ENCODE results near the gene PDE5A. TPM values are rescaled to one million over a fixed set of nuclear protein-coding genes. Genes with fewer than 3 reads are reported as not detected.

Gene PDE5A
- total RNA-seq, 6 experiments from 2014 or later: 0.56 to 2.4 (median 0.91) TPM

- DNase-seq (no peak), ATAC-seq (no peak)
- no peak overlapping the region for H3K4me3 ChIP-seq
- intact Hi-C loops (cut with DNase I): no loop called here
- H3K27ac ChIP-seq: no peak overlapping the region
- no peaks in the 10 kb centered on the region for H3K9me3 ChIP-seq
- H3K4me1 ChIP-seq: no peaks in the 10 kb centered on the region
- H3K27me3 ChIP-seq: no peaks in the 10 kb centered on the region
- TF ChIP-seq CTCF (IDR thresholded peaks at IDR 0.05): no peak
- H3K36me3 ChIP-seq: no peaks in the 10 kb centered on the region
These were observed 39.4 kb downstream of the PDE5A start for GRCh38 chr4:119589165-119589564.

- no peaks in the 10 kb centered on the region for H3K4me1 ChIP-seq
- intact Hi-C loops (cut with DNase I): no loop called here
- no peaks in the 10 kb centered on the region for H3K9me3 ChIP-seq
- no peak for DNase-seq
- no peaks in the 10 kb centered on the region for H3K36me3 ChIP-seq
- ATAC-seq: no peak
- no peak for TF ChIP-seq CTCF (IDR thresholded peaks at IDR 0.05)
- TF ChIP-seq POLR2A (IDR thresholded peaks at IDR 0.05): no peak
- 88% methylated on average over 2 of the region's 3 CpGs for WGBS (ENCODE audit: insufficient coverage, low coverage, low lambda C conversion rate, missing lambda C conversion rate)
- no peak overlapping the region for H3K27ac ChIP-seq
- H3K4me3 ChIP-seq: no peak overlapping the region
- no peaks in the 10 kb centered on the region for H3K27me3 ChIP-seq
These were observed 40.8 kb downstream of the PDE5A start for GRCh38 chr4:119587796-119588195.

GRCh38 chr4:119585771-119586170 lies 42.8 kb downstream of the PDE5A start:
- H3K4me3 ChIP-seq: no peak overlapping the region
- ATAC-seq: no peak
- H3K4me1 ChIP-seq: no peaks in the 10 kb centered on the region
- intact Hi-C loops (cut with DNase I): no loop called here
- no peaks in the 10 kb centered on the region for H3K9me3 ChIP-seq
- no peak overlapping the region for H3K27ac ChIP-seq
- no peaks in the 10 kb centered on the region for H3K27me3 ChIP-seq
- 66% methylated on average over 4 of the region's 6 CpGs for WGBS (ENCODE audit: insufficient coverage, low coverage, low lambda C conversion rate, missing lambda C conversion rate)
- H3K36me3 ChIP-seq: no peaks in the 10 kb centered on the region
- no peak for DNase-seq
- no peak for TF ChIP-seq POLR2A (IDR thresholded peaks at IDR 0.05)
- TF ChIP-seq CTCF (IDR thresholded peaks at IDR 0.05): no peak

- DNase-seq (no peak), ATAC-seq (no peak)
- 93% methylated on average over 3 of the region's 3 CpGs for WGBS (ENCODE audit: insufficient coverage, low coverage, low lambda C conversion rate, missing lambda C conversion rate)
- Histone ChIP-seq H3K36me3 (no peaks in the 10 kb centered on the region), H3K4me1 (no peaks in the 10 kb centered on the region), H3K27me3 (no peaks in the 10 kb centered on the region), H3K9me3 (no peaks in the 10 kb centered on the region), H3K27ac (no peak overlapping the region), H3K4me3 (no peak overlapping the region)
- intact Hi-C loops (cut with DNase I): no loop called here
- TF ChIP-seq CTCF (IDR thresholded peaks at IDR 0.05) (no peak), POLR2A (IDR thresholded peaks at IDR 0.05) (no peak)
These were observed 47.3 kb downstream of the PDE5A start for GRCh38 chr4:119581190-119581873.

DNA sequence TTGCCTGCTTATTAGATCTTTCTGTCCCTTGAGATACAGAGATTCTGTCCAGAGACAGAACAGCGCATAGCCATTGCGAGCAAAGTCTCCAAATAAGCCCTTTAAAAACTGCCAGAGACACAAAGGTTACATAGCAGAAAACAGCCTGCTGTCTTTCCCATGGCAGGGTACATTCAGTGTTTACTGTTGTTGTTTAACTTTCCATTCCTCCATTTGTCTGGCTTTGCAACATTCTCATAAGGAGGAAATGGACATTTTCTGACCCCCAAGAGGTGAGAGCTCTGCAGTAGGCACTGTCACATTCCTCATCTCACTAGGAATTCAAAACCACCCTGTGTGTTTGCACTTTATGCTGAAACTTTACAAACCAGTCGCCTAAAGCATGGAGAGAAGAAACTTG lies 48.3 kb downstream of the PDE5A start:
- H3K4me3 ChIP-seq: no peak overlapping the region
- 79% methylated on average over 3 of the region's 3 CpGs for WGBS (ENCODE audit: insufficient coverage, low coverage, low lambda C conversion rate, missing lambda C conversion rate)
- no peak for DNase-seq
- no peak overlapping the region for H3K27ac ChIP-seq
- no peaks in the 10 kb centered on the region for H3K36me3 ChIP-seq
- TF ChIP-seq CTCF (IDR thresholded peaks at IDR 0.05) (no peak), POLR2A (IDR thresholded peaks at IDR 0.05) (no peak)
- H3K27me3 ChIP-seq: no peaks in the 10 kb centered on the region
- H3K4me1 ChIP-seq: no peaks in the 10 kb centered on the region
- intact Hi-C loops (cut with DNase I): no loop called here
- ATAC-seq: no peak
- no peaks in the 10 kb centered on the region for H3K9me3 ChIP-seq
